Activated naive CD4-positive, alpha-beta T cell (primary cell): Measurements from ENCODE around the gene ASTN2.

Experiments used
- DNase-seq, 4 experiments: peaks; one replicate each; lab custom pipeline; 2025; lab: John Stamatoyannopoulos, UW

ASTN2 gene

DNA sequence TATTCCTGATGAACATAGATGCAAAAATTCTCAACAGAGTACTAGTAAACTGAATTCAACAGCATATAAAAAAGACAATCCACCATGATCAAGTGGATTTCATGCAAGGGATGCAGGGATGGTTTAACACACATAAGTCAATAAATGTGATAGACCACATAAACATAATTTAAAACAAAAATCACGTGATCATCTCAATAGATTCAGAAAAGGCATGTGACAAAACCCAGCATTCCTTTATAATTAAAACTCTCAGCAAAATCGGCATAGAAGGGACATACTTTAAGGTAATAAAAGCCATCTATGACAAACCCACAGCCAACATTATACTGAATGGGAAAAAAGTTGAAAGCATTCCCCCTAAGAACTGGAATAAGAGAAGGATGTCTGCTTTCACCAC, 894.6 kb downstream of the ASTN2 start:
- DNase-seq: no peak

DNA sequence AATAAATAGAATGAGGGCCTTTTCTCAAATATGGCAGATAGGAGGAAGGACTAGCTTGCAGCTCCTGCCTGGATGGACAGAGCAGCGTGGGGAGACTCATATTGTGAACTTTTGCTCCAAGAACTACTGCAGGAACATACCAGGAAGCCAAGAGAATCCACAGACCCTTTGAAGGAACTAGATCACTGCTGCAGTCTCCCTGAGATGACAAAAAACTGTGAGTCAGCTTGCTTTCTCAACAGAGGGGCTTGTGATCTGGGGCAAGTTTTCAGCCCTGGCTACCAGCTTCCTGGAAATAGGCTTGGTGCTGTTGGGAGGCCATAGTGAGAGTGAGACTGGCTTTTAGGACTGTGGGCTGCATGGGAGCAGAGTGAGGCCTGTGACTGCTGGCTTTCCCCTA, 898.4 kb downstream of the ASTN2 start:
- no peak for DNase-seq

- DNase-seq: no peak
Measured at GRCh38 chr9:116515541-116515940, 899.3 kb downstream of the ASTN2 start.

DNA sequence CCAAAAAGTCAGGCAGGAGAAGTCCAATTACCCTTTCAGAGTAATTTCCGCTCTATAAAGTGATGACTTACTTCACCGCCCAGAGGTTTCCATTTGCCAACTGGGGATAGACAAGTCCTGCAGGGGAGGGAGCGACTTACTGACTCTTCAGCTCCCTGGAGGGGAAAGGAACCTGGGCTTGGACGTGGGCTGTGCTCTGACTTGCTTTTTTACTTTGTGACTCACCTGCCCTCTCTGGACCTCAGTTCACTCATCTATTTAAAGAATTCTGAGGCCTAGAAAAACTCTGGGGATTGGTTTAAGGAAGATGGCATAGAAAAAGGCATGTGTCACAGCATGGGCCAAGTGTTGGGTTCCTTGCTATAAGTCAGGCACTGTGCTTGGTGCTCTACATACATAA, 908.2 kb downstream of the ASTN2 start:
- DNase-seq: no peak

DNA sequence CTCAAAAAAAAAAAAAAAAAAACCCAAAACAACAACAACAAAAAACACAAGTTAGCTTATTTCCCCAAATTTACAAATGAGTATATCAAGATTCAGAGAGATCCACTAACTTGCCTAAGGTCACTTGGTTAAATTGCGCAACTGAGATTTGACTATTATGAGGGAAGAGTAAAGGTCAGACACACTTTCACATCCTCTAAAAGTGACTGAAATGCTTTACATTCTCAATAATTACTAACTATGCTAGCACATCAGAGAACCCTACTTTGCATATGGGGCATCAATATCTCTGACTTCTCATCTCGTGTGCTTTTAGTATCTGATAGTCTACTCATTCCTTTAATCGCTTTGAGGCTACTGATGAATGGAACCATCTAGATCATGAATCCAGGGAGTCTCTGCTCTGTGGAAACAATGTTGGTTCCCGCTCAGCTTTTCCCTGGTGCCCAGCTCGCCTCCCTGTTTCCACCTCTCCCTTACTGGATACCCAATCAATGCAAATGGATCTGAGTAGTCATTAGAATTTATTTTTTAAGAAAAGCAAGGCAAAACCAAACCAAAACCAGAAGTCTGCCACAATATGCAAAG, 909.9 kb downstream of the ASTN2 start:
- DNase-seq: no peak

- no peak for DNase-seq
Measured at GRCh38 chr9:116504081-116504480, 910.8 kb downstream of the ASTN2 start.

GRCh38 chr9:116502746-116503145, 912.1 kb downstream of the ASTN2 start:
- no peak for DNase-seq

GRCh38 chr9:116501871-116502270, 913.0 kb downstream of the ASTN2 start:
- no peak for DNase-seq

- DNase-seq: no peak
Measured at GRCh38 chr9:116499986-116500871, 914.6 kb downstream of the ASTN2 start.

- no peak for DNase-seq
Measured at GRCh38 chr9:116499434-116499833, 915.4 kb downstream of the ASTN2 start.

DNA sequence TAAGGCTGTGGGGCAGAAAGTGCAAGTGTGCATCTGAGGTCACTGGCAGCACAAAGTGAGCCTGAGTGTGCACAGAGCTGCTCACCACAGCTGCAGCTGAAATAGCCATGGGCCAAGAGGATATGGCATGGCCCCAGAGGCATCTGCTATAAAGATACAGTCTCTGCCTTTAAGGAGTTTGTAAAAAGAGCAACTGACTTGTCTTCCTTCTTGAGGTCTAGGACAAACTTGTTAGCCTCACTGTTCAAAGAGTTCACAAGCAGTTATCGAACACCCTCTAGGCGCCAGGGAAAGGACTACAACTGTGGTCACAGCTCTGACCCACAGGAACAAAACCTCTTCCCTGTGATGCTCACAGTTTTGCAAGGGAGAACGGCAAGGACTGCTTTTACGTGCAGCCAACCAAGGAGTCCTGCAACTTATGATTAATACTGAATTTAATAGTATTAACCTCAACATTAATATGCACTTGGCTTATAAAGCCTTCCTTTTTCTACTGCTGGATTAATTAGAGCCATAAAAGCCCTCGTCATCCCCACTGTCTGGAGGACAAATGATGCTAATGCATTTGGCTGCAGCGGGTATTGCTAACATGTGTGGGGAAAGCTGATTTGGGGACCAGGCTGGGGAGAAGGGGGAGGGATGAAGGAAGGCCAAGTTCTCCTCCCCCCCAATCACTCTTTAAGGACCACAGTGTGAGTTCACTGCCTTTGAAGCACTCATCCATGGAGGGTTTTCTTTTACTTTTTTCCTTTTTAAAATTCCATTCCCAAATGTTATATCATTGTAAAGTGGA, 917.6 kb downstream of the ASTN2 start:
- DNase-seq: no peak

DNA sequence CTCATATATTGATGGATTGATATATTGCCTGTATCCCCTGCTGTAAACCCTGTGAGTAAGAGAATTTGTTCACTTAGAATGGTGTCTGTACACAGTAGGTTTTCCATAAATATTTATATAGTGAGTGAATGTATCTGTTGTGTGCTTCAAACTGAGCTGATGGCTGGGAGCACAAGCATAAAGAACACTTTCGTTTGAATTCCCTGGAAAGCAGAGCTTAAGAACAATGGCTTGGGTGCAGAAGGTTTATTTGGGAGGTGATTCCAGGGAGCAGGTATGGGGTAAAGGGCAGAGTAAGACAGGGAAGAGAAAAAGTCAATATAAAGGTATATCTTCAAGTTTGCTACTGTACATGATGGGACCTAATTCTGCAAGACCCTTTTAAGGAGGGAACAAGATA, 918.7 kb downstream of the ASTN2 start:
- DNase-seq: no peak

DNA sequence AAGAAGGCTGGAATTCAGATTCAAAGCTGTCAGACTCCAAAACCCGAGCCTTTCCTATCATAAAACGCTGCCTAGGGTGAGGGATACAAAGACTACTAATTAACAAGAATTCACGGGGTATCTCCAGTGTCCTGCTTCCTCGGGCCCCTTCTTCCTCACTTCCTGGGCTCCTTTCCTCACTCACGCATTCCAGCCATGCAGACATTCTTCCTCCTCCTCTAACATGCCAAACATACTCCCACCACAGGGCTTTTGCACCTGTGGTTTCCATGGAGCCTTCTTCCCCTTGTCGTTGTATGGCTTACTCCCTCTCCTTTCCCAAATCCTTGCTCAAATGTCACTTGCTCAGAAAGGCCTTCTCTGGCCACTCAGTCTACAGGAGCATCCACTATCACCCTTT, 919.1 kb downstream of the ASTN2 start:
- no peak for DNase-seq

DNA sequence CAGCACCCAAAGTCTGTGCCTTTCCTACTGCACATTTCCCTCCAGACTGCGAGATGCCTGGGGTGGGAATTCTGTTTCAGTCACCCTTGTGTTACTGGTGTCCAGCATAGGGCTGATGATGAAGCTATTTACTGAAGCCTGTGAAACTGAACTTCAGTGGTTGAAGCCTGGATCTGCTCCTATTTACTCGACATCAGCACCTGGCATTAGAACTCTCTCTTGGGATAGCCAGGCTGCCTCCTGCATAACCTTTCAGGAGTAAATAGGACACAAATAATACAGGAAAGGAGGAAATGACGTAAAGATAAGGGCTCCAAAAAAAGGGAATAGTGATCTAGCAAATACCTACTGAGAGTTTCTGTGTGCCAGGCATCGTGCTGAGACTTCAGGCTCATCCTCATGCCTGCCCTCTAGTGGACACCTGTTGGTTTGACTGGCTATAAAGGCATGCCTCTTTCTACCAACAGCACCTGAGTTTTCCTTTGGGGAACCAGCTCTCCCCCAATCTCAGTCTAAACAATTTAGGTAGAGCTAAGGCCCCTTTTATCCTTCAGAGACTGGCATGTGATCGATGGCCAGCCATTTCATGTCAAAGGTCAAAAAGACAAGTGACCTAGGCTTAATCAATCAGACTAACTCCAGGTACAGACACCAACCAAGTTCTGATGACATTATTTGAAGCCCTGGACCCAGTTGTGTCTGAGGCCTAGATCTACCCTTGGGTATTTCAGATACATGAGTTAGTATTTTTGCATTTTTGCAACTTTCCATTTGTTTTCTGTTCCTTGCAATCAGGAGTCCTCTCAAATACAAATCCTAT, 919.8 kb downstream of the ASTN2 start:
- DNase-seq: no peak

DNA sequence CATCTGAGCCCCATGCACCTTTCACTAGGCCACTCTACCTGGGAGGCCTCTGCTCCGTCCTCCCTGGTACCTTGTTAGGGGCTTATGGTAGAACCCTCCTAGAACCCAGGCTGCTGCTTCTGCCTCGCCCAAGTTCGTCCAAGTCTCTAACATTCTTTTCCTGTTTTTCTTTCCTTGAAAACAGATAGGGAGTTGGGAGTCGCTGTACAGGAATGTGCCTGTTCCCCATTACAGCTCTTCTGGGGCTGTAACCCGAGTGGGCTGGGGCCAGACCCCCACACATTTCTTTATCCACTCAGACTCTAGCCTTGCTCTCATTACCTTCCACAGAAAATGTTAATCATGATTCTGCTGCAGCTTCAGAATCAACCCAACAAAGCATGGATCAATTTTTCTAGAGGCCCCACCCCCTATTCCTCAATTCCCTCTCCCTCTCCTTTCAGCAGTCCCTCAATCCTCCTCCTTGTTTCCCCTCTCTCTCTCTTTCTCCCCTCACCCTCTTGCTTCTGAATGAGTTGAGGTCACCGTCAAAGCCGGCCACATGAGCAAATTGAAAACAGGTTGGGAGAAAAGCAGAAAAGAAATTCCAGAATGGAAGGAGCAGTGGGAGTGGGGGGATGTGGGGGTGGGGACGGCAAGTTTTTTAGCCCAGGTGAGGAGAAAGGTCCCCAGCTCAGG, 921.5 kb downstream of the ASTN2 start:
- DNase-seq: no peak

GRCh38 chr9:116491659-116492058, 923.2 kb downstream of the ASTN2 start:
- no peak for DNase-seq

GRCh38 chr9:116491219-116491618, 923.6 kb downstream of the ASTN2 start:
- no peak for DNase-seq

DNA sequence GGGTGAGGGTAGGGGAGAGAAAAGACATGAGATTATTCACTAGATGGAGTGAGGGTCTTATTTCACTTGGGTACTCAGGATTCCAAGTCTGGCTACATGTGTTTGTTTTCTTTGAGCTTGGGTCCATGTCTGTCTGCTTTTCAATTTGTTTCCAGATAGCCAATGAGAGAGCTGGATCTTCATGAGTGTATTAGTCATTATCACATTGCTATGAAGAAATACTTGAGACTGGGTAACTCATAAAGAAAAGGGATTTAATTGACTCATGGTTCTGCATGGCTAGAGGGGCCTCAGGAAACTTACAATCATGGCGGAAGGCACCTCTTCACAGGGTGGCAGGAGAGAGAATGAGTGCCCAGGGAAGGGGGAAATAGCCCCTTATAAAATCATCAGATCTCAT, 924.5 kb downstream of the ASTN2 start:
- DNase-seq: no peak

GRCh38 chr9:116488373-116488772, 926.5 kb downstream of the ASTN2 start:
- DNase-seq: no peak

GRCh38 chr9:116484492-116485061, 930.3 kb downstream of the ASTN2 start:
- DNase-seq: no peak
